Naive thymus-derived CD4-positive, alpha-beta T cell (primary cell): Measurements from ENCODE around the gene SMIM45.

Source experiments
- ATAC-seq: fragments of 150-1000 bp; cut with Tn5 transposase; 2 replicates; pipeline ENCODE4 v1.10.0; 2021; ENCODE audit warnings: mild to moderate bottlenecking, moderate library complexity
- CTCF ChIA-PET: fragments of 350-600 bp; sonication (Branson Sonifier 250); formaldehyde crosslinking; loops from one replicate; lab custom pipeline; 2021; ENCODE audit warnings: antibody characterized with exemption; lab: Charles Lee
- POLR2A ChIA-PET: fragments of 350-600 bp; sonication (Branson Sonifier 250); formaldehyde crosslinking; loops from one replicate; lab custom pipeline; 2021; ENCODE audit warnings: antibody characterized with exemption, inconsistent platforms; lab: Charles Lee
- DNase-seq, 9 donors: peaks; one replicate each; pipeline versions ENCODE4 v3.0.0 to v3.0.0-alpha.2; 2020 to 2022; ENCODE audit warnings: mixed read lengths in 1 of 9
- H3K27ac ChIP-seq: one replicate; pipeline ENCODE4 v1.7.0; 2013; ENCODE audit warnings: mild to moderate bottlenecking, low read depth, low read length, moderate library complexity
- H3K27me3 ChIP-seq, 2 donors: one replicate each; pipeline ENCODE4 v1.7.0; 2013; ENCODE audit warnings: low read length in 2 of 2, mild to moderate bottlenecking in 2 of 2, moderate library complexity in 2 of 2; ENCODE audit not compliant: control insufficient read depth in 2 of 2, insufficient read depth in 2 of 2
- H3K36me3 ChIP-seq, 3 experiments: 1 replicate in 2 of 3; 2 replicates in 1 of 3; pipeline ENCODE4 v1.7.0; 2013; ENCODE audit warnings: low read length in 3 of 3, mild to moderate bottlenecking in 3 of 3, moderate library complexity in 1 of 3; ENCODE audit not compliant: insufficient read depth in 3 of 3, control insufficient read depth in 2 of 3
- H3K4me1 ChIP-seq, 2 donors: one replicate each; pipeline ENCODE4 v1.7.0; 2013; ENCODE audit warnings: low read length in 2 of 2, mild to moderate bottlenecking in 2 of 2, moderate library complexity in 1 of 2; ENCODE audit not compliant: control insufficient read depth in 2 of 2, insufficient read depth in 2 of 2
- H3K4me3 ChIP-seq: 2 replicates; pipeline ENCODE4 v1.7.0; 2013; ENCODE audit warnings: mild to moderate bottlenecking, low read length
- H3K9me3 ChIP-seq, 3 experiments: 1 replicate in 2 of 3; 2 replicates in 1 of 3; pipeline ENCODE4 v1.7.0; 2013; ENCODE audit warnings: low read length in 3 of 3; ENCODE audit not compliant: control insufficient read depth in 2 of 3
- H3K27ac Mint-ChIP-seq, 9 donors: one replicate each; pipeline ENCODE4 v1.8.0; 2020 to 2022; ENCODE audit warnings: mixed read lengths in 9 of 9, mild to moderate bottlenecking in 8 of 9, moderate library complexity in 5 of 9, inconsistent platforms in 2 of 9
- H3K27me3 Mint-ChIP-seq, 5 donors: one replicate each; pipeline ENCODE4 v1.8.0; 2021 to 2022; ENCODE audit warnings: mixed read lengths in 5 of 5, mild to moderate bottlenecking in 1 of 5
- H3K36me3 Mint-ChIP-seq, 5 donors: one replicate each; pipeline ENCODE4 v1.8.0; 2020 to 2022; ENCODE audit warnings: mixed read lengths in 5 of 5, mild to moderate bottlenecking in 3 of 5, inconsistent platforms in 1 of 5
- H3K4me1 Mint-ChIP-seq, 7 donors: one replicate each; pipeline ENCODE4 v1.8.0; 2020 to 2022; ENCODE audit warnings: mixed read lengths in 7 of 7, mild to moderate bottlenecking in 3 of 7, inconsistent platforms in 1 of 7
- H3K4me3 Mint-ChIP-seq, 10 donors: one replicate each; pipeline ENCODE4 v1.8.0; 2020 to 2022; ENCODE audit warnings: mild to moderate bottlenecking in 10 of 10, mixed read lengths in 10 of 10, moderate library complexity in 6 of 10, inconsistent platforms in 2 of 10
- H3K9me3 Mint-ChIP-seq, 11 donors: one replicate each; pipeline ENCODE4 v1.8.0; 2020 to 2022; ENCODE audit warnings: mixed read lengths in 11 of 11, mild to moderate bottlenecking in 4 of 11, inconsistent platforms in 1 of 11, moderate library complexity in 1 of 11
- intact Hi-C, 2 donors: fragments of 100-400 bp; cut with micrococcal nuclease; formaldehyde crosslinking; loops; one replicate each; pipeline ENCODE4 v1.15.1; 2023

Gene SMIM45

DNA sequence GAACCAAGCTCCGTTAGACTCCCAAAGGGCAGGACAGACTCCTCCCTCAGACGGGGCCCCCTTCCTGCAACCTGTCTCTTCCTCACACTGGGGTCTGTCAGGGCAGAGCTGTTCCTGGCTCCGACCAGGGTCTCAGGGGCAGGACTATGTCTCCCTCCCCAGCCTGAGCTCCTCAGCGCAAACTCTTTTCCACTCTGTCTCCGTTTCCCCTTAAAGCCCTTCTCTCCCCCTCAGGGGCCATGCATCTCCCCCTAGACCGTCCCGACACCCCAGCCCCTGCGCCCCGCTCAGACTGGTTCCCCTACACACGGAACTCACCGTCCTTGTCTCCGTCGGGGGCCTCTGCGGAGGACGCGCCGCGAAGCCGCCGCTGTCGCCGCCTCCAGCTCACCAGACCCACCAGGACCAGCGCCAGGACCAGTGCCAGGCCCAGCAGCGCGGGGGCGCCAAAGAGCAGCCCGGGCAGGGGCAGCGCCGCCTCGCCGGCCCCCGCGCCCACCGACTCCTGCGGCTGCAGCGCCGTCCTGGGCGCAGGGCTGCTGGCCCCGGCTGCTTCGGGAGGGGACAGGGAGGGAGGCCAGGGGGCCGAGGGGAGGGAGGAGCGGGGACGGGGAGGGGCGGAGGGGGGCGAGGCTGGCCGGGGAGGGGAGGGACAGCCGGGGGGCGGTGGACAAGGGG lies 26.0 kb upstream of the SMIM45 start:
- Histone ChIP-seq H3K27ac (peak overlapping the region; percentile 8), H3K4me3 (peak overlapping the region; percentile 46), H3K27me3 (no peaks in the 10 kb centered on the region), H3K4me1 (no peaks in the 10 kb centered on the region), H3K9me3 (no peaks in the 10 kb centered on the region), H3K36me3 (no peaks in the 10 kb centered on the region)
- ATAC-seq, result peak; percentile 89
- peak; percentile 52 to 88 (median 69) for DNase-seq
- peak overlapping the region; percentile 67 to 86 (median 77) for H3K4me3 Mint-ChIP-seq
- POLR2A ChIA-PET, result interaction anchor here (0.5 to 4.3 kb wide), 13 partner anchors 10 to 754 kb away, joined by 3 to 58 read pairs (median 4); partner anchors contain the start of genes CCDC134, CENPM and SHISA8
- peaks cover 0 to 2% (median 0%) of the 10 kb centered on the region in 11 donors for H3K9me3 Mint-ChIP-seq
- peaks cover 4 to 18% (median 12%) of the 10 kb centered on the region in 7 donors for H3K4me1 Mint-ChIP-seq
- H3K36me3 Mint-ChIP-seq, result peaks cover 0 to 2% (median 0%) of the 10 kb centered on the region in 5 donors
- CTCF ChIA-PET, result interaction anchor here (0.6 to 2.7 kb wide), 9 partner anchors 11 to 228 kb away, joined by 3 to 20 read pairs (median 4); no protein-coding TSS in a partner anchor
- peak overlapping the region in 7 of 9 donors; percentile 32 to 71 (median 62) for H3K27ac Mint-ChIP-seq
- peaks cover 0 to 26% (median 5%) of the 10 kb centered on the region in 5 donors for H3K27me3 Mint-ChIP-seq
- intact Hi-C loops, result loop anchor here (1.0 to 2.0 kb wide), 4 partner anchors 11 to 15 kb away; partner anchors contain the start of gene SHISA8 (in 1 of the 2)

DNA sequence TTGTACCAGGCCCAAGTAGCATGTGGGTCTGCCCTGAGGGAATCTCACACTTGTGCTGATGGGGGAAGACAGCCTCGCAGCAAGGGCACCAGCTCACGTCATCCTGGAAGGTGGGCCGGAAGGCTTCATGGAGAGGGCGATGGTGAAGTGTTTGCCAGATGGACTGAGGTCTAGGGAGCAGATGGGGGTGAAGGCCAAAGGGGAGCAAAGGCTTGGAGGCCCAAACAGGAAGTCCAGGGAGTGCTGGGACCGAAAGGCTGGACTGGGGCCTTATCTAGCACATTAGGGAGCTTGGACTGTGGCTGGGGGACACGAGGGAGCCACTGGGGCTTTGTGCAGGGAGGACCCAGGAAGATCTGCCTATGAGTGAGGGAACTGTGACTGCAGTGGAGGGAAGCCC lies 24.1 kb upstream of the SMIM45 start:
- Mint-ChIP-seq H3K4me3 (peak overlapping the region in 9 of 10 donors; percentile 6 to 81 (median 44)), H3K9me3 (peaks cover 0 to 2% (median 0%) of the 10 kb centered on the region in 11 donors), H3K4me1 (peaks cover 4 to 20% (median 12%) of the 10 kb centered on the region in 7 donors), H3K27me3 (peaks cover 0 to 26% (median 5%) of the 10 kb centered on the region in 5 donors), H3K36me3 (peaks cover 0 to 3% (median 0%) of the 10 kb centered on the region in 5 donors), H3K27ac (peak overlapping the region in 4 of 9 donors; percentile 43 to 91 (median 73))
- ChIA-PET POLR2A (interaction anchor here (0.9 to 4.3 kb wide), 3 partner anchors 9 to 229 kb away, joined by 3 to 58 read pairs (median 3); partner anchors contain the start of gene MEI1), CTCF (no interaction called here)
- Histone ChIP-seq H3K27ac (no peak overlapping the region), H3K27me3 (no peaks in the 10 kb centered on the region), H3K4me3 (no peak overlapping the region), H3K9me3 (no peaks in the 10 kb centered on the region), H3K4me1 (no peaks in the 10 kb centered on the region), H3K36me3 (no peaks in the 10 kb centered on the region)
- DNase-seq (no peak), ATAC-seq (no peak)
- intact Hi-C loops, result loop anchor here in 1 of 2 donors (2.0 kb wide), 1 partner anchor 13 kb away; no protein-coding TSS in a partner anchor

DNA sequence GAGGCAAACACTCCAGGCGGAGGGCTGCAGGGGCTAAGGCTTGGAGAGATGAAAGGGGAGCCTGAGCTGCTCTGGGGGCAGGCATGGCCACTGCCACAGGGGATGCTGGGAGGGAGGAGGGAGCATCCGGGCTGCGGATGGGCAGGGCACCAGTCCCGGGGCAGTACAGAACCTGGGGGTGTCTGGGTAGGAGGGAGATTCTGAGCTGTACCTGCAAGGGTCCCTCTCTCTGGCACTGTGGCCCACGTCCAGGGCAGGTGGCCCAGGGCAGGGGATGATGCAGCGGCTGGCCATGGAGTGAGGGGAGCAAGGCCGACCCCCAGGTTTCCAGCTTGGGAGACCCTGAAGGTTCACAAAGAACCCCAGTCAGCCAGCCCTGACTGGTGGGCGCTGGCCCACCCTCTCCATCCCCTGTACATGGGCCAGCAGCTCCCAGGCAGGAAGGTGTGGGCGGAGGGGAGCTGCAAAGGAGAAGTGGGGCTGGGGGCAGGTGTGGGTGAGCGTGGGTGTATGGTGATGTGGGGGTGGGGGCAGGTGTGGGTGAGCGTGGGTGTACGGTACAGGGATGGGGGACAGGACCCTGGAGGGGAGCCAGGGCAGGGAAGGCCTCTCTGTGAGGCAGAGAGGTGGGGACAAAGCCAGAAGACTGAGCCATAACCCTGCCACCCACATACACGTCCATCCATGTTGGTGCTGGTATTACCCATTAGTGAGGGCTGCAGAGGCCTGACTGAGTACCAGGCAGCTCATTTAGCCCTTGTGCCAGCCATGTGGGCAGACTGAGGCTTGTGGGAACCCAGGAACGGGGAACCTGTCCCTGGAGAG lies 23.1 kb upstream of the SMIM45 start:
- ChIA-PET CTCF (interaction anchor here (0.6 to 0.9 kb wide), 2 partner anchors 13 to 128 kb away, joined by 3 to 4 read pairs; no protein-coding TSS in a partner anchor), POLR2A (interaction anchor here (0.9 to 4.3 kb wide), 4 partner anchors 9 to 230 kb away, joined by 3 to 58 read pairs (median 3); partner anchors contain the start of gene MEI1)
- Mint-ChIP-seq H3K4me1 (peaks cover 4 to 20% (median 12%) of the 10 kb centered on the region in 7 donors), H3K27ac (peak overlapping the region in 2 of 9 donors; percentile 51 to 66), H3K4me3 (peak overlapping the region in 2 of 10 donors; percentile 34 to 81), H3K9me3 (peaks cover 0 to 2% (median 0%) of the 10 kb centered on the region in 11 donors), H3K36me3 (peaks cover 0 to 3% (median 0%) of the 10 kb centered on the region in 5 donors), H3K27me3 (peaks cover 0 to 26% (median 5%) of the 10 kb centered on the region in 5 donors)
- H3K4me3 ChIP-seq, result no peak overlapping the region
- intact Hi-C loops, result no loop called here
- no peaks in the 10 kb centered on the region for H3K36me3 ChIP-seq
- no peaks in the 10 kb centered on the region for H3K9me3 ChIP-seq
- H3K4me1 ChIP-seq, result no peaks in the 10 kb centered on the region
- DNase-seq, result no peak
- no peak overlapping the region for H3K27ac ChIP-seq
- no peak for ATAC-seq
- no peaks in the 10 kb centered on the region for H3K27me3 ChIP-seq

DNA sequence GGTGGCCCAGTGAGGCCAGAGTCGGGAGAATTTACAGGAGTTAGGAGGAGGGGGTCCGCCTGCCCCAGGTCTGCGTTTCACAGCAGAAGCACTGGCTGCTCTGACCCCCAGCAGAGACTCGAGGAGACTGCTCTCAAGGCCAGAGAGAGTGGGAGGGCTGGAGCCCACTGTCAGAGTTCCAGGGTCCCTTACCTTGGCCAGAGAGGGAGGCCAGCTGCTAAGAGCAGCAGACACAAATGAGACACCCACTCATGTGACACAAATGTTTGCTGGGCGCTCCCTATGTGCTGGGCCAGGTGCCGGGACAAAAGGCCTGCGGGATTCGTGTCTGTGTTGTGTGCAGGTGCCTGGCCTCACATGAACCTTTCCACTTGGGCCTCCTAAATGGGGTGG lies 22.5 kb upstream of the SMIM45 start:
- ATAC-seq, result no peak
- Mint-ChIP-seq H3K27me3 (peaks cover 0 to 26% (median 5%) of the 10 kb centered on the region in 5 donors), H3K27ac (peak overlapping the region in 1 of 9 donors; percentile 66), H3K36me3 (peaks cover 0 to 3% (median 0%) of the 10 kb centered on the region in 5 donors), H3K9me3 (peaks cover 0 to 2% (median 0%) of the 10 kb centered on the region in 11 donors), H3K4me1 (peaks cover 4 to 20% (median 12%) of the 10 kb centered on the region in 7 donors), H3K4me3 (no peak overlapping the region)
- no peak for DNase-seq
- ChIA-PET POLR2A (interaction anchor here (0.9 to 4.3 kb wide), 2 partner anchors 8 to 10 kb away, joined by 3 to 58 read pairs; no protein-coding TSS in a partner anchor), CTCF (no interaction called here)
- H3K9me3 ChIP-seq, result no peaks in the 10 kb centered on the region
- intact Hi-C loops, result no loop called here
- H3K4me3 ChIP-seq, result no peak overlapping the region
- no peak overlapping the region for H3K27ac ChIP-seq
- H3K36me3 ChIP-seq, result no peaks in the 10 kb centered on the region
- no peaks in the 10 kb centered on the region for H3K4me1 ChIP-seq
- H3K27me3 ChIP-seq, result no peaks in the 10 kb centered on the region

DNA sequence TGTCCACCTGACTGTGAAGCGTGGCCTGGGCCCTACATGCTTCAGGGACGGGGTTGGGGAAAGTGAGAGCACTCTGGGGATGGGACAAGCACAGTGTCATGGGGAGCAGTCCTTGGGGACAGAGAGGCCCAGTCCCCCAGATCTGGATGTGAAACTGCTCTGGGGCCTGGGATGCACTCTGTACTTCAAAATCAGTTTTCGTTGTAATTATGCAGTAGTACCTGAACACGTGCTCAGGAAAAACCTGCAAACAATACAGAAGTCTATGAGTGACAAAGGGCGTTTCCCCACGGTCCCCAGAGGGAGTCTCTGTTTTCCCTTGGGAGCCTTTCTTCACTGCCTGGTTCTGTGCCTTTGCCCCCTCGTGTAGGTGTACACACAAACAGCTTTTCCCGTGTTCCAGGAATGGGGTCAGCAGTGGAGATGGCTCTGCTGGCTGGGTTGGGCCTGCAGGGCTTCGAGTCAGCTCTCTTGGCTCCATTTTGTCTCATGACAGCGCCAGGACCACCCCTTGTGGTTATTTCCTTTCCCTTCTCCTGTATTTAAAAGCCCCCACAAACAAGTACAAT lies 20.2 kb upstream of the SMIM45 start:
- ChIA-PET POLR2A (interaction anchor here (1.4 kb wide), 1 partner anchor 7 kb away, joined by 4 read pairs; no protein-coding TSS in a partner anchor), CTCF (no interaction called here)
- Mint-ChIP-seq H3K4me1 (peaks cover 4 to 14% (median 9%) of the 10 kb centered on the region in 7 donors), H3K27ac (no peak overlapping the region), H3K27me3 (peaks cover 0 to 14% (median 0%) of the 10 kb centered on the region in 5 donors), H3K4me3 (no peak overlapping the region), H3K36me3 (peaks cover 0 to 1% (median 0%) of the 10 kb centered on the region in 5 donors), H3K9me3 (peaks cover 0 to 1% (median 0%) of the 10 kb centered on the region in 11 donors)
- Histone ChIP-seq H3K36me3 (no peaks in the 10 kb centered on the region), H3K4me1 (no peaks in the 10 kb centered on the region), H3K27ac (no peak overlapping the region), H3K9me3 (no peaks in the 10 kb centered on the region), H3K4me3 (no peak overlapping the region), H3K27me3 (no peaks in the 10 kb centered on the region)
- ATAC-seq (no peak), DNase-seq (no peak)
- intact Hi-C loops, result no loop called here

DNA sequence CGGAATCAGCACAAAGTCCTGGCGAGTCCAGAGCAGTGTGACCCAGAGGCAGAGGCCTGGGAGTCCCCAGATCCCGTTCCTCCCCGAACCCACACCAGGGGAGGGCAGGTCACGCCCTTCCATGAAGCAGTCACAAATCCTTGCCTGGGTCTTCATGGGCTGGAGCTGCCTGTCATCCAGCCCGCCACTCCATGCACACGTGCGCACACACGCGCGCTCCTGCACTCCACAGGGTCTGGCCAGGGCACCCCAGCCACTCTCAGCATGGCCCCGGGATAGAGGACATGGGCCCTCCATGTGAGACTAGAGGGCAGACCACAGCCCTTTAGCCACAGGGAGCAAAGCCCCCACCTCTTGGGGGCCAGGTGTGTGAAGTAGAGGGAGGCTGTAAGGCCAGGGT lies 19.6 kb upstream of the SMIM45 start:
- Mint-ChIP-seq H3K4me3 (no peak overlapping the region), H3K27ac (no peak overlapping the region), H3K4me1 (peaks cover 4 to 14% (median 9%) of the 10 kb centered on the region in 7 donors), H3K36me3 (peaks cover 0 to 1% (median 0%) of the 10 kb centered on the region in 5 donors), H3K9me3 (no peaks in the 10 kb centered on the region), H3K27me3 (peaks cover 0 to 9% (median 0%) of the 10 kb centered on the region in 5 donors)
- Histone ChIP-seq H3K36me3 (no peaks in the 10 kb centered on the region), H3K9me3 (no peaks in the 10 kb centered on the region), H3K4me1 (no peaks in the 10 kb centered on the region), H3K27me3 (no peaks in the 10 kb centered on the region), H3K27ac (no peak overlapping the region), H3K4me3 (no peak overlapping the region)
- ATAC-seq (no peak), DNase-seq (no peak)
- intact Hi-C loops, result no loop called here
- ChIA-PET POLR2A (no interaction called here), CTCF (no interaction called here)
